B cell (primary cell): ENCODE data around the gene CALML4. TPM values are rescaled to one million over a fixed set of nuclear protein-coding genes. Genes with fewer than 3 reads are reported as not detected.

Experiments used
- ATAC-seq: fragments of 200-7000 bp; cut with Tn5 transposase; one replicate; pipeline ENCODE4 v1.10.0; 2021; ENCODE audit warnings: low read depth, mild to moderate bottlenecking, moderate number of reproducible peaks, moderate library complexity
- CTCF ChIA-PET: fragments of 350-600 bp; sonication (Branson Sonifier 250); formaldehyde crosslinking; loops from one replicate; lab custom pipeline; 2021; ENCODE audit warnings: antibody characterized with exemption, inconsistent platforms; lab: Charles Lee
- POLR2A ChIA-PET: fragments of 350-600 bp; sonication (Branson Sonifier 250); formaldehyde crosslinking; loops from one replicate; lab custom pipeline; 2021; ENCODE audit warnings: antibody characterized with exemption; lab: Charles Lee
- DNase-seq: peaks from one replicate; pipeline ENCODE4 v3.0.0; 2013
- H2AFZ ChIP-seq: 2 replicates; pipeline ENCODE4 v1.6.1; 2012; ENCODE audit warnings: mild to moderate bottlenecking, low read depth, low read length; ENCODE audit not compliant: insufficient read depth, poor library complexity, severe bottlenecking
- H3K27ac ChIP-seq, 2 donors: 1 replicate in 1 of 2; 2 replicates in 1 of 2; pipeline ENCODE4 v1.5.1; 2012 to 2013; ENCODE audit warnings: low read length in 2 of 2, mild to moderate bottlenecking in 2 of 2, moderate library complexity in 1 of 2
- H3K27me3 ChIP-seq, 4 experiments: fragments of 200-600 bp in 1 of 4; sonication (generic) in 1 of 4; replicated peaks in 1 of 4; 1 replicate in 2 of 4; 2 replicates in 2 of 4; pipeline versions ENCODE4 v1.6.1 to v1.7.0; 2013 to 2016; ENCODE audit warnings: low read length in 3 of 4, mild to moderate bottlenecking in 2 of 4, mixed read lengths in 1 of 4, moderate library complexity in 1 of 4; ENCODE audit not compliant: insufficient read depth in 4 of 4, control insufficient read depth in 3 of 4; ENCODE audit errors: control extremely low read depth in 1 of 4
- H3K36me3 ChIP-seq, 2 experiments: replicated peaks in 1 of 2; 1 replicate in 1 of 2; 2 replicates in 1 of 2; pipeline versions ENCODE4 v1.6.1 to v1.7.1; 2013; ENCODE audit warnings: low read length in 1 of 2; ENCODE audit not compliant: insufficient read depth in 2 of 2, control insufficient read depth in 1 of 2; ENCODE audit errors: control extremely low read depth in 1 of 2, extremely low read depth in 1 of 2
- H3K4me1 ChIP-seq, 2 donors: fragments of 200-600 bp in 1 of 2; sonication (generic) in 1 of 2; 1 replicate in 1 of 2; 2 replicates in 1 of 2; pipeline versions ENCODE4 v1.5.1 to v1.6.1; 2013 to 2017; ENCODE audit warnings: low read length in 2 of 2; ENCODE audit not compliant: control insufficient read depth in 2 of 2, insufficient read depth in 2 of 2
- H3K4me2 ChIP-seq: replicated peaks from 2 replicates; pipeline ENCODE3; 2012; ENCODE audit warnings: mild to moderate bottlenecking, low read depth, low read length; ENCODE audit not compliant: poor library complexity, severe bottlenecking
- H3K4me3 ChIP-seq, 5 experiments: fragments of 200-600 bp in 1 of 5; sonication (generic) in 1 of 5; 1 replicate in 3 of 5; 2 replicates in 2 of 5; pipeline versions ENCODE4 v1.5.1 to v1.7.0; 2011 to 2016; ENCODE audit warnings: low read length in 4 of 5, mild to moderate bottlenecking in 4 of 5, low read depth in 2 of 5, control low read depth in 1 of 5, moderate library complexity in 1 of 5; ENCODE audit not compliant: insufficient read depth in 1 of 5; ENCODE audit errors: control extremely low read depth in 1 of 5, extremely low read depth in 1 of 5
- H3K79me2 ChIP-seq: fragments of 200-600 bp; sonication (generic); one replicate; pipeline ENCODE4 v1.6.0; 2016; ENCODE audit warnings: low read length; ENCODE audit not compliant: control insufficient read depth, insufficient read depth
- H3K9ac ChIP-seq: fragments of 200-600 bp; sonication (generic); 2 replicates; pipeline ENCODE4 v1.6.1; 2017; ENCODE audit warnings: mild to moderate bottlenecking, low read length, moderate library complexity
- H3K9me3 ChIP-seq, 3 donors: one replicate each; pipeline versions ENCODE4 v1.6.1 to v1.7.1; 2013; ENCODE audit warnings: low read length in 2 of 3; ENCODE audit not compliant: control insufficient read depth in 2 of 3, insufficient read depth in 1 of 3; ENCODE audit errors: control extremely low read depth in 1 of 3
- H4K20me1 ChIP-seq: 2 replicates; pipeline ENCODE4 v1.6.0; 2012; ENCODE audit warnings: mild to moderate bottlenecking, low read length; ENCODE audit not compliant: insufficient read depth, control insufficient read depth, poor library complexity, severe bottlenecking
- H3K27ac Mint-ChIP-seq: one replicate; pipeline ENCODE4 v1.8.0; 2021; ENCODE audit warnings: mixed read lengths
- H3K27me3 Mint-ChIP-seq: one replicate; pipeline ENCODE4 v1.8.0; 2021; ENCODE audit warnings: mixed read lengths
- H3K4me1 Mint-ChIP-seq: one replicate; pipeline ENCODE4 v1.8.0; 2021; ENCODE audit warnings: mixed read lengths
- H3K4me3 Mint-ChIP-seq: one replicate; pipeline ENCODE4 v1.8.0; 2021; ENCODE audit warnings: mixed read lengths
- H3K9me3 Mint-ChIP-seq: one replicate; pipeline ENCODE4 v1.8.0; 2022; ENCODE audit warnings: mixed read lengths; ENCODE audit not compliant: insufficient read depth
- CTCF ChIP-seq: fragments of 200-600 bp; IDR thresholded peaks from one replicate; pipeline ENCODE4 v1.8.0; 2022; ENCODE audit warnings: antibody characterized with exemption, mild to moderate bottlenecking
- EZH2 ChIP-seq: IDR thresholded peaks from 2 replicates; pipeline ENCODE4 v1.6.1; 2012; ENCODE audit warnings: borderline replicate concordance, low read depth, mild to moderate bottlenecking, moderate library complexity, low read length; ENCODE audit not compliant: insufficient read depth, poor library complexity, severe bottlenecking
- WGBS: methylation state at CpG from one replicate; pipeline ENCODE4 v1.1.5; 2013; ENCODE audit warnings: missing lambda C conversion rate; ENCODE audit not compliant: insufficient coverage; 5-methylcytosine and 5-hydroxymethylcytosine counted together
- intact Hi-C: fragments of 100-400 bp; cut with micrococcal nuclease; formaldehyde crosslinking; loops from one replicate; pipeline ENCODE4 v1.10.0; 2022
- polyA plus RNA-seq: library from polyadenylated mRNA; depleted of rRNA; stranded (reverse); fragments of >200 nt; gene quantifications from 2 replicates; pipeline ENCODE4 v1.2.3, GENCODE V29; 2012
- total RNA-seq, 2 donors: library from RNA; stranded (reverse); fragments of 120-200 nt in 1 of 2; gene quantifications; 1 replicate in 1 of 2; 2 replicates in 1 of 2; pipeline versions ENCODE4 v1.2.3 to v1.2.4, GENCODE V29; 2013 to 2022

The CALML4 gene
- total and polyA plus RNA-seq, 2 donors (not counting 1 experiment from before 2014, with no cell fraction given) = 2.4 to 4.2 TPM

GRCh38 chr15:68150187-68150586, 54.9 kb downstream of the CALML4 start:
- Histone ChIP-seq H3K9ac (no peak overlapping the region), H4K20me1 (peaks cover 16% of the 10 kb centered on the region), H3K9me3 (no peaks in the 10 kb centered on the region), H3K79me2 (peaks cover 10% of the 10 kb centered on the region), H3K4me3 (no peak overlapping the region), H3K4me2 (no peak overlapping the region), H3K27ac (no peak overlapping the region), H2AFZ (no peak overlapping the region), H3K36me3 (peaks cover 17 to 52% of the 10 kb centered on the region in 2 experiments), H3K27me3 (no peaks in the 10 kb centered on the region), H3K4me1 (no peaks in the 10 kb centered on the region)
- intact Hi-C loops = no loop called here
- no peaks in the 10 kb centered on the region for H3K9me3 Mint-ChIP-seq
- no peak for ATAC-seq
- H3K4me3 Mint-ChIP-seq = no peak overlapping the region
- H3K27ac Mint-ChIP-seq = no peak overlapping the region
- H3K27me3 Mint-ChIP-seq = no peaks in the 10 kb centered on the region
- CTCF ChIA-PET = no interaction called here
- no peaks in the 10 kb centered on the region for H3K4me1 Mint-ChIP-seq
- POLR2A ChIA-PET = no interaction called here
- DNase-seq = no peak
- no CpG with 5 or more reads among the region's 1 CpG for WGBS
- TF ChIP-seq CTCF (no peak), EZH2 (no peak)

- Mint-ChIP-seq H3K4me1 (no peaks in the 10 kb centered on the region), H3K4me3 (no peak overlapping the region), H3K27ac (no peak overlapping the region), H3K27me3 (no peaks in the 10 kb centered on the region), H3K9me3 (no peaks in the 10 kb centered on the region)
- no peak overlapping the region for H3K4me2 ChIP-seq
- H3K27me3 ChIP-seq = no peaks in the 10 kb centered on the region
- peaks cover 17 to 53% of the 10 kb centered on the region in 2 experiments for H3K36me3 ChIP-seq
- H3K79me2 ChIP-seq = peaks cover 12% of the 10 kb centered on the region
- peaks cover 21% of the 10 kb centered on the region for H4K20me1 ChIP-seq
- DNase-seq = no peak
- CTCF ChIA-PET = no interaction called here
- no peak overlapping the region for H3K27ac ChIP-seq
- POLR2A ChIA-PET = no interaction called here
- WGBS = no CpG with 5 or more reads among the region's 1 CpG
- ATAC-seq = no peak
- H3K9ac ChIP-seq = no peak overlapping the region
- TF ChIP-seq CTCF (no peak), EZH2 (no peak)
- H2AFZ ChIP-seq = no peak overlapping the region
- H3K4me1 ChIP-seq = no peaks in the 10 kb centered on the region
- no peak overlapping the region for H3K4me3 ChIP-seq
- no peaks in the 10 kb centered on the region for H3K9me3 ChIP-seq
- intact Hi-C loops = no loop called here
Measured at GRCh38 chr15:68149059-68149458, 56.1 kb downstream of the CALML4 start.
